ENCODE measurements around the gene TMPRSS12. TPM values are rescaled to one million over a fixed set of nuclear protein-coding genes. Genes with fewer than 3 reads are reported as not detected.
"Not testable (repeated sequence)": the region's sequence is repeated elsewhere in the genome, so short reads cannot be mapped to it uniquely, and the experiment has no call there.

The TMPRSS12 gene
- total and polyA plus RNA-seq, 2 donors (not counting 1 experiment from before 2014, with no cell fraction given): not detected

- no peak overlapping the region for H3K4me3 ChIP-seq (ENCODE audit: control extremely low read depth in 1 of 5, extremely low read depth in 1 of 5, insufficient read depth in 1 of 5, low read depth in 2 of 5, low read length in 4 of 5)
- ATAC-seq (ENCODE audit: low read depth) (no peak), DNase-seq (no peak)
- H3K27me3 ChIP-seq (replicated peaks in 1 of 4; ENCODE audit: control extremely low read depth in 1 of 4, control insufficient read depth in 3 of 4, insufficient read depth in 4 of 4, low read length in 3 of 4): no peaks in the 10 kb centered on the region
- H3K27ac Mint-ChIP-seq: no peak overlapping the region
- intact Hi-C loops (cut with micrococcal nuclease): no loop called here
- no peaks in the 10 kb centered on the region for H3K36me3 ChIP-seq (replicated peaks in 1 of 2; ENCODE audit: control extremely low read depth in 1 of 2, control insufficient read depth in 1 of 2, extremely low read depth in 1 of 2, insufficient read depth in 2 of 2, low read length in 1 of 2)
- no peak overlapping the region for H3K4me3 Mint-ChIP-seq
- no peaks in the 10 kb centered on the region for H4K20me1 ChIP-seq (ENCODE audit: control insufficient read depth, insufficient read depth, low read length, poor library complexity, severe bottlenecking)
- no peak overlapping the region for H2AFZ ChIP-seq (ENCODE audit: insufficient read depth, low read depth, low read length, poor library complexity, severe bottlenecking)
- no peak overlapping the region for H3K4me2 ChIP-seq (replicated peaks; ENCODE audit: low read depth, low read length, poor library complexity, severe bottlenecking)
- no peak overlapping the region for H3K27ac ChIP-seq (ENCODE audit: low read length in 2 of 2)
- no peak overlapping the region for H3K9ac ChIP-seq (ENCODE audit: low read length)
- H3K9me3 Mint-ChIP-seq (ENCODE audit: insufficient read depth): peaks cover 2% of the 10 kb centered on the region
- TF ChIP-seq, protein P1, sequence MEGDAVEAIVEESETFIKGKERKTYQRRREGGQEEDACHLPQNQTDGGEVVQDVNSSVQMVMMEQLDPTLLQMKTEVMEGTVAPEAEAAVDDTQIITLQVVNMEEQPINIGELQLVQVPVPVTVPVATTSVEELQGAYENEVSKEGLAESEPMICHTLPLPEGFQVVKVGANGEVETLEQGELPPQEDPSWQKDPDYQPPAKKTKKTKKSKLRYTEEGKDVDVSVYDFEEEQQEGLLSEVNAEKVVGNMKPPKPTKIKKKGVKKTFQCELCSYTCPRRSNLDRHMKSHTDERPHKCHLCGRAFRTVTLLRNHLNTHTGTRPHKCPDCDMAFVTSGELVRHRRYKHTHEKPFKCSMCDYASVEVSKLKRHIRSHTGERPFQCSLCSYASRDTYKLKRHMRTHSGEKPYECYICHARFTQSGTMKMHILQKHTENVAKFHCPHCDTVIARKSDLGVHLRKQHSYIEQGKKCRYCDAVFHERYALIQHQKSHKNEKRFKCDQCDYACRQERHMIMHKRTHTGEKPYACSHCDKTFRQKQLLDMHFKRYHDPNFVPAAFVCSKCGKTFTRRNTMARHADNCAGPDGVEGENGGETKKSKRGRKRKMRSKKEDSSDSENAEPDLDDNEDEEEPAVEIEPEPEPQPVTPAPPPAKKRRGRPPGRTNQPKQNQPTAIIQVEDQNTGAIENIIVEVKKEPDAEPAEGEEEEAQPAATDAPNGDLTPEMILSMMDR (IDR thresholded peaks at IDR 0.05): no peak
- TF ChIP-seq EZH2 (IDR thresholded peaks at IDR 0.05; ENCODE audit: borderline replicate concordance, insufficient read depth, low read depth, low read length, poor library complexity, severe bottlenecking): no peak
- 96% methylated on average over 4 of the region's 6 CpGs for WGBS (ENCODE audit: insufficient coverage)
- H3K79me2 ChIP-seq (ENCODE audit: control insufficient read depth, insufficient read depth, low read length): no peaks in the 10 kb centered on the region
- CTCF ChIA-PET: no interaction called here
- H3K9me3 ChIP-seq (ENCODE audit: control extremely low read depth in 1 of 3, control insufficient read depth in 2 of 3, insufficient read depth in 1 of 3, low read length in 2 of 3): peaks cover 2 to 15% (median 9%) of the 10 kb centered on the region in 3 donors
- POLR2A ChIA-PET: no interaction called here
- H3K27me3 Mint-ChIP-seq: no peaks in the 10 kb centered on the region
- no peaks in the 10 kb centered on the region for H3K4me1 ChIP-seq (ENCODE audit: control insufficient read depth in 2 of 2, insufficient read depth in 2 of 2, low read length in 2 of 2)
- H3K4me1 Mint-ChIP-seq: no peaks in the 10 kb centered on the region
Observed at GRCh38 chr12:50862316-50862715, 19.6 kb downstream of the TMPRSS12 start.

GRCh38 chr12:50865266-50865665, 22.5 kb downstream of the TMPRSS12 start:
- no peaks in the 10 kb centered on the region for H3K27me3 ChIP-seq (replicated peaks in 1 of 4; ENCODE audit: control extremely low read depth in 1 of 4, control insufficient read depth in 3 of 4, insufficient read depth in 4 of 4, low read length in 3 of 4)
- no peak overlapping the region for H3K4me3 Mint-ChIP-seq
- ATAC-seq (ENCODE audit: low read depth): no peak

GRCh38 chr12:50868881-50869280, 26.2 kb downstream of the TMPRSS12 start:
- H3K4me2 ChIP-seq (replicated peaks; ENCODE audit: low read depth, low read length, poor library complexity, severe bottlenecking); H3K4me3 Mint-ChIP-seq; H3K9me3 Mint-ChIP-seq (ENCODE audit: insufficient read depth); DNase-seq; H4K20me1 ChIP-seq (ENCODE audit: control insufficient read depth, insufficient read depth, low read length, poor library complexity, severe bottlenecking); H3K79me2 ChIP-seq (ENCODE audit: control insufficient read depth, insufficient read depth, low read length); H3K27me3 Mint-ChIP-seq; POLR2A ChIA-PET; ATAC-seq (ENCODE audit: low read depth); CTCF ChIA-PET; H3K27me3 ChIP-seq (replicated peaks in 1 of 4; ENCODE audit: control extremely low read depth in 1 of 4, control insufficient read depth in 3 of 4, insufficient read depth in 4 of 4, low read length in 3 of 4); H3K4me1 ChIP-seq (ENCODE audit: control insufficient read depth in 2 of 2, insufficient read depth in 2 of 2, low read length in 2 of 2); intact Hi-C loops (cut with micrococcal nuclease); H3K27ac Mint-ChIP-seq; H3K36me3 ChIP-seq (replicated peaks in 1 of 2; ENCODE audit: control extremely low read depth in 1 of 2, control insufficient read depth in 1 of 2, extremely low read depth in 1 of 2, insufficient read depth in 2 of 2, low read length in 1 of 2); H3K4me3 ChIP-seq (ENCODE audit: control extremely low read depth in 1 of 5, extremely low read depth in 1 of 5, insufficient read depth in 1 of 5, low read depth in 2 of 5, low read length in 4 of 5); H3K9ac ChIP-seq (ENCODE audit: low read length); H3K27ac ChIP-seq (ENCODE audit: low read length in 2 of 2); H3K4me1 Mint-ChIP-seq; H2AFZ ChIP-seq (ENCODE audit: insufficient read depth, low read depth, low read length, poor library complexity, severe bottlenecking): not testable (repeated sequence)
- peaks cover 4 to 15% (median 9%) of the 10 kb centered on the region in 3 donors for H3K9me3 ChIP-seq (ENCODE audit: control extremely low read depth in 1 of 3, control insufficient read depth in 2 of 3, insufficient read depth in 1 of 3, low read length in 2 of 3)
- WGBS (ENCODE audit: insufficient coverage): no CpG with 5 or more reads among the region's 2 CpGs

More at GRCh38 chr12:50865266-50865665, 22.5 kb downstream of the TMPRSS12 start:
- Histone ChIP-seq H3K4me2 (replicated peaks; ENCODE audit: low read depth, low read length, poor library complexity, severe bottlenecking) (no peak overlapping the region), H3K79me2 (ENCODE audit: control insufficient read depth, insufficient read depth, low read length) (no peaks in the 10 kb centered on the region), H4K20me1 (ENCODE audit: control insufficient read depth, insufficient read depth, low read length, poor library complexity, severe bottlenecking) (no peaks in the 10 kb centered on the region), H2AFZ (ENCODE audit: insufficient read depth, low read depth, low read length, poor library complexity, severe bottlenecking) (no peak overlapping the region), H3K27ac (ENCODE audit: low read length in 2 of 2) (no peak overlapping the region), H3K9ac (ENCODE audit: low read length) (no peak overlapping the region), H3K9me3 (ENCODE audit: control extremely low read depth in 1 of 3, control insufficient read depth in 2 of 3, insufficient read depth in 1 of 3, low read length in 2 of 3) (peaks cover 4 to 15% (median 9%) of the 10 kb centered on the region in 3 donors), H3K4me3 (ENCODE audit: control extremely low read depth in 1 of 5, extremely low read depth in 1 of 5, insufficient read depth in 1 of 5, low read depth in 2 of 5, low read length in 4 of 5) (no peak overlapping the region), H3K4me1 (ENCODE audit: control insufficient read depth in 2 of 2, insufficient read depth in 2 of 2, low read length in 2 of 2) (no peaks in the 10 kb centered on the region), H3K36me3 (replicated peaks in 1 of 2; ENCODE audit: control extremely low read depth in 1 of 2, control insufficient read depth in 1 of 2, extremely low read depth in 1 of 2, insufficient read depth in 2 of 2, low read length in 1 of 2) (no peaks in the 10 kb centered on the region)
- ChIA-PET POLR2A (no interaction called here), CTCF (no interaction called here)
- intact Hi-C loops (cut with micrococcal nuclease): no loop called here
- no CpG with 5 or more reads among the region's 3 CpGs for WGBS (ENCODE audit: insufficient coverage)
- Mint-ChIP-seq H3K27ac (no peak overlapping the region), H3K27me3 (no peaks in the 10 kb centered on the region), H3K4me1 (no peaks in the 10 kb centered on the region), H3K9me3 (ENCODE audit: insufficient read depth) (peaks cover 2% of the 10 kb centered on the region)
- no peak for TF ChIP-seq EZH2 (IDR thresholded peaks at IDR 0.05; ENCODE audit: borderline replicate concordance, insufficient read depth, low read depth, low read length, poor library complexity, severe bottlenecking)
- TF ChIP-seq, protein P1 (IDR thresholded peaks at IDR 0.05): no peak
- DNase-seq: no peak

Measured in B cell (primary cell).